CD4-positive, CD25-positive, alpha-beta regulatory T cell (primary cell): ENCODE measurements around the gene ZNF789. TPM values are rescaled to one million over a fixed set of nuclear protein-coding genes. Genes with fewer than 3 reads are reported as not detected.
"Not testable (repeated sequence)": the region's sequence is repeated elsewhere in the genome, so short reads cannot be mapped to it uniquely, and the experiment has no call there.

Experiments
- ATAC-seq, 2 donors: fragments of 150-1000 bp; cut with Tn5 transposase; one replicate each; pipeline ENCODE4 v1.10.0; 2021; ENCODE audit warnings: low read depth in 2 of 2, moderate number of reproducible peaks in 2 of 2, moderate library complexity in 1 of 2
- DNase-seq, 3 donors: peaks; one replicate each; pipeline versions ENCODE4 v3.0.0 to v3.0.0-alpha.2; 2012 to 2022; ENCODE audit warnings: mixed read lengths in 1 of 3
- H3K27ac ChIP-seq: one replicate; pipeline ENCODE4 v1.7.0; 2013; ENCODE audit warnings: mild to moderate bottlenecking, low read length; ENCODE audit not compliant: insufficient read depth, poor library complexity, severe bottlenecking
- H3K27me3 ChIP-seq: one replicate; pipeline ENCODE4 v1.7.0; 2013; ENCODE audit warnings: low read length; ENCODE audit not compliant: control insufficient read depth, insufficient read depth
- H3K36me3 ChIP-seq: one replicate; pipeline ENCODE4 v1.7.0; 2013; ENCODE audit warnings: mild to moderate bottlenecking, low read length, moderate library complexity; ENCODE audit not compliant: control insufficient read depth, insufficient read depth
- H3K4me1 ChIP-seq: 2 replicates; pipeline ENCODE4 v1.7.0; 2013; ENCODE audit warnings: mild to moderate bottlenecking, low read length; ENCODE audit not compliant: insufficient read depth, control insufficient read depth, poor library complexity, severe bottlenecking
- H3K4me3 ChIP-seq: one replicate; pipeline ENCODE4 v1.7.0; 2013; ENCODE audit warnings: low read depth, mild to moderate bottlenecking, low read length, moderate library complexity
- H3K9me3 ChIP-seq, 2 experiments: 1 replicate in 1 of 2; 2 replicates in 1 of 2; pipeline ENCODE4 v1.7.0; 2013; ENCODE audit warnings: low read length in 2 of 2, mild to moderate bottlenecking in 1 of 2, moderate library complexity in 1 of 2; ENCODE audit not compliant: control insufficient read depth in 2 of 2
- H3K27ac Mint-ChIP-seq, 3 donors: one replicate each; pipeline ENCODE4 v1.8.0; 2020 to 2022; ENCODE audit warnings: mild to moderate bottlenecking in 3 of 3, mixed read lengths in 3 of 3, moderate library complexity in 2 of 3
- H3K27me3 Mint-ChIP-seq: one replicate; pipeline ENCODE4 v1.8.0; 2022; ENCODE audit warnings: mild to moderate bottlenecking, mixed read lengths
- H3K36me3 Mint-ChIP-seq: one replicate; pipeline ENCODE4 v1.8.0; 2020; ENCODE audit warnings: mixed read lengths
- H3K4me1 Mint-ChIP-seq, 4 donors: one replicate each; pipeline ENCODE4 v1.8.0; 2020 to 2022; ENCODE audit warnings: mixed read lengths in 4 of 4, mild to moderate bottlenecking in 1 of 4
- H3K4me3 Mint-ChIP-seq, 4 donors: one replicate each; pipeline ENCODE4 v1.8.0; 2020 to 2022; ENCODE audit warnings: mild to moderate bottlenecking in 4 of 4, mixed read lengths in 4 of 4, moderate library complexity in 3 of 4
- H3K9me3 Mint-ChIP-seq, 7 donors: one replicate each; pipeline ENCODE4 v1.8.0; 2020 to 2022; ENCODE audit warnings: mixed read lengths in 7 of 7, mild to moderate bottlenecking in 3 of 7, moderate library complexity in 2 of 7
- polyA plus RNA-seq, 4 donors: library from polyadenylated mRNA; unstranded; fragments of 300-500 nt; fragmentation: Illumina TruSeq; gene quantifications; one replicate each; pipeline ENCODE4 v1.2.3, GENCODE V29; 2021
- total RNA-seq: library from RNA; stranded (reverse); gene quantifications from one replicate; pipeline ENCODE4 v1.2.3, GENCODE V29; 2022

The ZNF789 gene
- 15.8 TPM for total RNA-seq
- 1 to 10 TPM; 4.2 to 6.9 (median 6.2) TPM for polyA plus RNA-seq

DNA sequence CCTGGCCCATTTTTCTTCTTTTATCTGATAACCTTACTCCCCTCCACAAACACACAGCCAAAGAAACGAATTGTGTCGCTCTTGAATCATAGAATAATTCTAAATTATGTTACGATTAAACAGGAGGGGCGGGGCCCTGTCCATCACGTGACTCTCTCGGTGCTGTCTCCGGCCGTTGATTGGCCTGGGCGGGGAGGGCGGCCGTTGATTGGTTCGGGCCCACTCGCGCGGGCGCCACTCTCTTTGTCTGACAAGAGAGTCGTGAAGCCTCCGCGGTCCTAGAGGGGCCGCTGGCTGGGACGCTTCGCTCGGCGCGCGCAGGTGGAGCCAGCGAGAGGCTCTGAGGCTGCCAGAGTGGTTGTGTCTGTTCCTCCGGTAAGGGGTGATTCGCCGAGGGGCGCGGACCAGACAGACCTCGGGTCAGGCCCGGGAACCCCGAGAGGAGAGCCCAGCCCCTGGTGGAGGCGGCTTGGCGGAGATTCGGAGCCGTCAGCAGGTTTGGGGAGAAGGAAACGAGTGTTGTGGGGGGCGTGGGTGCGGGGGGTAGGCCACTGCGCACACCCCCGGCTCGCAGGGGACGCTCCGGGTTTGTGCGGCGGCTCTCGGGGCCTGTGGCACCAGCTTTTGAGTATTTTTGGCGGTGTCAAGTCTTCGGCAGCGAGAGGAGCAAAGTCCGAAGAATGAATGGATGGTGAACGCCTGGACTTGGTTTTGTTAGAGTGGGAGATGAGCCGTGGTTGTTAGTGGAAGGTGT, at the start of gene ZNF789:
TSS of gene ZNF789 (plus strand) at position 330 of the 754 bp plus-strand sequence. CDS start 3,567 bp downstream, outside the sequence.
- peak within 1 kb of the TSS; percentile 95 to 100 (median 97) for H3K4me3 Mint-ChIP-seq
- peaks cover 24% of the 10 kb centered on the region for H3K27me3 Mint-ChIP-seq
- peak within 1 kb of the TSS; percentile 92 to 99 (median 97) for H3K27ac Mint-ChIP-seq
- peaks cover 8 to 47% (median 31%) of the 10 kb centered on the region in 4 donors for H3K4me1 Mint-ChIP-seq
- H3K36me3 Mint-ChIP-seq = peaks cover 10% of the 10 kb centered on the region
- peaks cover 0 to 2% (median 0%) of the 10 kb centered on the region in 7 donors for H3K9me3 Mint-ChIP-seq
- ATAC-seq (peak; percentile 99), DNase-seq (peak; percentile 96 to 98 (median 97))
- Histone ChIP-seq H3K9me3 (no peaks in the 10 kb centered on the region), H3K4me1 (peaks cover 19% of the 10 kb centered on the region), H3K27me3 (no peaks in the 10 kb centered on the region), H3K36me3 (no peaks in the 10 kb centered on the region), H3K4me3 (peak within 1 kb of the TSS; percentile 89), H3K27ac (peak within 1 kb of the TSS; percentile 81)

DNA sequence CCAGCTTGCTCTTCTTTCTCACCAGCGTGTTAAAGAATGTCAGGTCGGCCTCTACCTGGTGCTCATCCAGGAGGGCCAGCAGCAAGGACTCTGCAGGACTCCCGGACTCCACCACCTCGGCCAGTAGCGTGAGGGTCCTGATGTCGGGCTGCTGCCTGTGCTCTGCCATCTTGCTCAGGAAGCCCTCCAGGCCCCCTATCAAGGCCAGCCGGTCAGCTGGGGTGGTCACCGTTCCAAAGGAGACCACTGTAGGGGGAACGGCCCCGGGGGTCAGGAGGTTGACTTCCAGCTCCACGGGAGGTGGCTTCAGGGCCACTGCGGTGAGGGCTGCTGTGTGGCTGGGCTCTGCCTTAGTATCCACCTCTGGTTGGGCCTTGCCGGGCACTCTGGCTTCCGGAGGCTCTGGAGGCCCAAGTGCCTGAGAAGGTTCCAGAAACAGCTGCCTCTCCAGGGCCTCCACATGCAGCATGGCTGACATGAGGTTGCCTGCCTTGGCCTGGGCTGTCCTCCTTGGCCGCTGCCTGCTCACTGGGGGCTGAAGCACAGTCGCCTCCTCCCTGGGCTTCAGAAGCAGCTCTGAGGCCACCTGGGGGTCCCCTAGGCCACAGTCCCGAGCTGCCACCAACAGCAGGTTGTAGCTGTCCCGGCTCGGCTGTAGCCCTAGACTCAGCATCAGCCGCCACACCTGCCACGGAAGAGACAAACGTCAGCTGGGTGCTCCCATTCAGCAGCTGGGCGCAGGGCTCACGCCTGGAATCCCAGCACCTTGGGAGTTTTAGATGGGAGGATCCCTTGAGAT, 47.6 kb upstream of the ZNF789 start:
- ATAC-seq (no peak), DNase-seq (no peak)
- H3K27ac Mint-ChIP-seq = no peak overlapping the region
- no peak overlapping the region for H3K4me3 Mint-ChIP-seq
- peaks cover 0 to 6% (median under 1%) of the 10 kb centered on the region in 4 donors for H3K4me1 Mint-ChIP-seq
- H3K9me3 Mint-ChIP-seq = no peaks in the 10 kb centered on the region
- peaks cover 5% of the 10 kb centered on the region for H3K36me3 Mint-ChIP-seq
- H3K27me3 Mint-ChIP-seq = no peaks in the 10 kb centered on the region
- Histone ChIP-seq H3K27me3 (no peaks in the 10 kb centered on the region), H3K9me3 (no peaks in the 10 kb centered on the region), H3K4me3 (no peak overlapping the region), H3K4me1 (no peaks in the 10 kb centered on the region), H3K36me3 (peaks cover 28% of the 10 kb centered on the region), H3K27ac (no peak overlapping the region)

DNA sequence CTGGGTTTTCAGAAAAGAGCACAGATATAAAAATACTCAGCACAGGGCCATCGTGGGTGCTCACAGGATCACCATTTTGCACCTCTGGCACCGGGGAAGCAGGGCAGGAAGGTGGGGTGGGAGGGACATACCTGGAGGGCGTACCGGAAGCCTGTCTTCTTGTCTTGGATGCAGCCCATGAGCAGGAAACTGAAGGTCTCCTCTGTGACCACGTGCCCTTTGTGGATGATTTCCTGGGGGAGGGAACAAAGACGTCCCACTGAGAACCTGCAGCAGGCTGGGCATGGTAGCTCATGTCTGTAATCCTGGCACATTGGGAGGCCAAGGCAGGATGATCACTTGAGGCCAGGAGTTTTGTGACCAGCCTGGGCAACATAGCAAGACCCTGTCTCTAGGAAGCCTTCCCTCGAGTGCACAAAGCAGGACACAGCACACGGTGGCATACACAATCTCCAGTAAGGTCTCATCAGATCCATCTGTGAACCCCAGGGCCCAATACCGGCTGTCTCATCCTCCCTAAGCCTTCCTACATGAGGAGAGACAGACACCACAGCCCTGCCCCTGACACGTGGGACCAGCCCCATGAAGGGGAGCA, 43.6 kb upstream of the ZNF789 start:
- H3K4me1 Mint-ChIP-seq = peaks cover 0 to 6% (median 0%) of the 10 kb centered on the region in 4 donors
- DNase-seq (peak in 1 of 3 donors; percentile 53), ATAC-seq (peak in 1 of 2 donors; percentile 63)
- no peaks in the 10 kb centered on the region for H3K9me3 ChIP-seq
- no peaks in the 10 kb centered on the region for H3K27me3 ChIP-seq
- H3K27me3 Mint-ChIP-seq = no peaks in the 10 kb centered on the region
- H3K4me3 ChIP-seq = no peak overlapping the region
- no peaks in the 10 kb centered on the region for H3K9me3 Mint-ChIP-seq
- H3K4me3 Mint-ChIP-seq = no peak overlapping the region
- peaks cover 6% of the 10 kb centered on the region for H3K36me3 Mint-ChIP-seq
- no peaks in the 10 kb centered on the region for H3K4me1 ChIP-seq
- H3K36me3 ChIP-seq = peaks cover 19% of the 10 kb centered on the region
- no peak overlapping the region for H3K27ac ChIP-seq
- no peak overlapping the region for H3K27ac Mint-ChIP-seq

DNA sequence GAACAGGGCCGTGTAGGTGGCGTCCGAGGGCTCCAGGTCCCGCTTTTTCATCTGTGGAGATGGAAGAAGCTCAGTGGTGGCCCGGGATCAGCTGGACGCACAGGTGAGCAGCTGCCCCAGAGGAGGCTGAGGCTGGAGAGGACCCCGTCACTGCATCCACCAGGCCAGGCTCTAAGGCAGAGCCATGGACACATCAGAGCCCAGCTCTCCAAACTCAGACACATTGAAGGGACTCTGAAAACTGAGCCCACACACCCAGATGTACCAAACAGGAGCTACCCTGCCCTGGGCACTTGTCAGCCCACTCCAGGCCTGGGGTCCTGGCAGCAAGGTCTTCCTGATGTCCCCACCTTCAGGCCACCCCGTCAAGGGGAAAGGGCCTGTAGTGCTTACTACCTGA, 42.9 kb upstream of the ZNF789 start:
- peaks cover 0 to 6% (median 0%) of the 10 kb centered on the region in 4 donors for H3K4me1 Mint-ChIP-seq

DNA sequence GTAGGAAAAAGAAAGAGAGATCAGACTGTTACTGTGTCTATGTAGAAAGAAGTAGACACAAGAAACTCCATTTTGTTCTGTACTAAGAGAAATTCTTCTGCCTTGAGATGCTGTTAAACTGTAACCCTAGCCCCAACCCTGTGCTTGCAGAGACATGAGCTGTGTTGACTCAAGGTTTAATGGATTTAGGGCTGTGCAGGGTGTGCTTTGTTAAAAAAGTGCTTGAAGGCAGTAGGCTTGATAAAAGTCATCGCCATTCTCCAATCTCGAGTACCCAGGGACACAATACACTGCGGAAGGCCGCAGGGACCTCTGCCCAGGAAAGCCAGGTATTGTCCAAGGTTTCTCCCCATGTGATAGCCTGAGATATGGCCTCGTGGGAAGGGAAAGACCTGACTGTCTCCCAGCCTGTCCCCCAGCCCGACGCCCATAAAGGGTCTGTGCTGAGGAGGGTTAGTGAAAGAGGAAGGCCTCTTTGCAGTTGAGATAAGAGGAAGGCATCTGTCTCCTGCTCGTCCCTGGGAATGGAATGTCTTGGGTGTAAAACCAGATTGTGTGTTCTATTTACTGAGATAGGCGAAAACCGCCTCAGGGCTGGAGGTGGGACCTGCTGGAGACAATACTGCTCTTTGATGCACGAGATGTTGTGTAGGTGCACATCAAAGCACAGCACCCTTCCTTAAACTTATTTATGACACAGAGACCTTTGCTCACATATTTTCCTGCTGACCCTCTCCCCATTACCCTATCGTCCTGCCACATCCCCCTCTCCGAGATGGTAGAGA, 40.7 kb upstream of the ZNF789 start:
- Mint-ChIP-seq H3K27ac (peak overlapping the region in 2 of 3 donors; percentile 20 to 38), H3K4me1 (peaks cover 0 to 10% (median 0%) of the 10 kb centered on the region in 4 donors)
- not testable (repeated sequence) for H3K9me3 ChIP-seq, H3K4me1 ChIP-seq, H3K4me3 ChIP-seq, ATAC-seq, DNase-seq, H3K36me3 Mint-ChIP-seq, H3K27ac ChIP-seq, H3K9me3 Mint-ChIP-seq, H3K27me3 Mint-ChIP-seq, H3K27me3 ChIP-seq, H3K4me3 Mint-ChIP-seq
- peaks cover 13% of the 10 kb centered on the region for H3K36me3 ChIP-seq

More for the DNA sequence above, 42.9 kb upstream of the ZNF789 start:
- Histone ChIP-seq H3K4me1 (no peaks in the 10 kb centered on the region), H3K9me3 (no peaks in the 10 kb centered on the region), H3K27ac (no peak overlapping the region), H3K27me3 (no peaks in the 10 kb centered on the region), H3K4me3 (no peak overlapping the region), H3K36me3 (peaks cover 19% of the 10 kb centered on the region)
- no peak overlapping the region for H3K4me3 Mint-ChIP-seq
- ATAC-seq (no peak), DNase-seq (no peak)
- H3K36me3 Mint-ChIP-seq = peaks cover 6% of the 10 kb centered on the region
- H3K27ac Mint-ChIP-seq = no peak overlapping the region
- H3K9me3 Mint-ChIP-seq = no peaks in the 10 kb centered on the region
- no peaks in the 10 kb centered on the region for H3K27me3 Mint-ChIP-seq

DNA sequence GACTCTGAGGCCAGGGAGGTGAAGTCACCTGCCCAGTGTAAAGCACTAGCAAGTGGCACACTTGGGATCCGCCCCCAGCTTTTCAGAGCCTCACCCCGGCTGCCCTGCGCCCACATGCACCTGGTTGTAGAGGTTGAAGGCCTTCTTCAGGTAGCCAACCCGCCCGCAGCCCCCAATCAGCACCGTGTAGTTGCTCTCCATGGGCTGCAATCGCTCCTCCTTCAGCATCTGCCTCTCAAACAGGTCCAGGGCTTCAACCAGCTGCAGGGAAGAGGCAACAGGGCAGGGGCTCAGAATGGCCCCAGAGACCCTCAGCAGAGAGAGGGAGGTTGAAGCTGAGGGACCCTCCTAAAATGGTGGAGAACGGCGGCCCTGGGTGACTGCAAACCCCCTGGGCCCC, 39.5 kb upstream of the ZNF789 start:
- Mint-ChIP-seq H3K36me3 (peaks cover 9% of the 10 kb centered on the region), H3K4me3 (no peak overlapping the region), H3K27ac (no peak overlapping the region), H3K4me1 (peaks cover 0 to 19% (median 0%) of the 10 kb centered on the region in 4 donors), H3K27me3 (no peaks in the 10 kb centered on the region), H3K9me3 (no peaks in the 10 kb centered on the region)
- no peak overlapping the region for H3K27ac ChIP-seq
- ATAC-seq (no peak), DNase-seq (no peak)
- H3K9me3 ChIP-seq = no peaks in the 10 kb centered on the region
- peaks cover 13% of the 10 kb centered on the region for H3K36me3 ChIP-seq
- peaks cover 5% of the 10 kb centered on the region for H3K4me1 ChIP-seq
- H3K4me3 ChIP-seq = no peak overlapping the region
- no peaks in the 10 kb centered on the region for H3K27me3 ChIP-seq
